ENCODE data around the gene FKBP4. TPM values are rescaled to one million over a fixed set of nuclear protein-coding genes. Genes with fewer than 3 reads are reported as not detected.

The FKBP4 gene
- total RNA-seq, 1 experiment from 2014 or later, result 122 TPM

GRCh38 chr12:2803635-2804392 lies 9.0 kb downstream of the FKBP4 start:
- DNase-seq, result no peak
- H3K9me3 Mint-ChIP-seq (ENCODE audit: low read depth, unreplicated experiment), result no peaks in the 10 kb centered on the region
- H3K4me1 Mint-ChIP-seq (ENCODE audit: low read depth, unreplicated experiment), result peaks cover 8% of the 10 kb centered on the region
- H3K27me3 Mint-ChIP-seq (ENCODE audit: unreplicated experiment), result no peaks in the 10 kb centered on the region
- intact Hi-C loops (cut with micrococcal nuclease; ENCODE audit: unreplicated experiment), result no loop called here
- H3K4me3 Mint-ChIP-seq (ENCODE audit: low read depth, unreplicated experiment), result no peak overlapping the region
- CTCF ChIA-PET, result no interaction called here
- no peak for TF ChIP-seq CTCF (IDR thresholded peaks at IDR 0.05; ENCODE audit: unreplicated experiment)
- peaks cover 72% of the 10 kb centered on the region for H3K36me3 Mint-ChIP-seq (ENCODE audit: insufficient read depth, unreplicated experiment)
- BruUV-seq (replicated peaks), result TSS peak; percentile 32
- H3K27ac Mint-ChIP-seq (ENCODE audit: unreplicated experiment), result no peak overlapping the region

- Mint-ChIP-seq H3K4me1 (ENCODE audit: low read depth, unreplicated experiment) (peaks cover 8% of the 10 kb centered on the region), H3K27ac (ENCODE audit: unreplicated experiment) (no peak overlapping the region), H3K4me3 (ENCODE audit: low read depth, unreplicated experiment) (no peak overlapping the region), H3K27me3 (ENCODE audit: unreplicated experiment) (no peaks in the 10 kb centered on the region), H3K36me3 (ENCODE audit: insufficient read depth, unreplicated experiment) (peaks cover 66% of the 10 kb centered on the region), H3K9me3 (ENCODE audit: low read depth, unreplicated experiment) (no peaks in the 10 kb centered on the region)
- no TSS peak for BruUV-seq (replicated peaks)
- intact Hi-C loops (cut with micrococcal nuclease; ENCODE audit: unreplicated experiment), result no loop called here
- DNase-seq, result no peak
- CTCF ChIA-PET, result no interaction called here
- TF ChIP-seq CTCF (IDR thresholded peaks at IDR 0.05; ENCODE audit: unreplicated experiment), result no peak
Observed at GRCh38 chr12:2804393-2805142, 9.8 kb downstream of the FKBP4 start.

GRCh38 chr12:2805143-2805520 lies 10.4 kb downstream of the FKBP4 start:
- BruUV-seq (replicated peaks), result no TSS peak
- no peaks in the 10 kb centered on the region for H3K27me3 Mint-ChIP-seq (ENCODE audit: unreplicated experiment)
- peaks cover 60% of the 10 kb centered on the region for H3K36me3 Mint-ChIP-seq (ENCODE audit: insufficient read depth, unreplicated experiment)
- peaks cover 8% of the 10 kb centered on the region for H3K4me1 Mint-ChIP-seq (ENCODE audit: low read depth, unreplicated experiment)
- TF ChIP-seq CTCF (IDR thresholded peaks at IDR 0.05; ENCODE audit: unreplicated experiment), result no peak
- no peak for DNase-seq
- H3K4me3 Mint-ChIP-seq (ENCODE audit: low read depth, unreplicated experiment), result no peak overlapping the region
- CTCF ChIA-PET, result no interaction called here
- H3K27ac Mint-ChIP-seq (ENCODE audit: unreplicated experiment), result no peak overlapping the region
- intact Hi-C loops (cut with micrococcal nuclease; ENCODE audit: unreplicated experiment), result no loop called here
- no peaks in the 10 kb centered on the region for H3K9me3 Mint-ChIP-seq (ENCODE audit: low read depth, unreplicated experiment)

- Mint-ChIP-seq H3K9me3 (ENCODE audit: low read depth, unreplicated experiment) (no peaks in the 10 kb centered on the region), H3K4me1 (ENCODE audit: low read depth, unreplicated experiment) (no peaks in the 10 kb centered on the region), H3K27me3 (ENCODE audit: unreplicated experiment) (no peaks in the 10 kb centered on the region), H3K4me3 (ENCODE audit: low read depth, unreplicated experiment) (no peak overlapping the region), H3K36me3 (ENCODE audit: insufficient read depth, unreplicated experiment) (peaks cover 60% of the 10 kb centered on the region), H3K27ac (ENCODE audit: unreplicated experiment) (no peak overlapping the region)
- intact Hi-C loops (cut with micrococcal nuclease; ENCODE audit: unreplicated experiment), result no loop called here
- DNase-seq, result no peak
- no TSS peak for BruUV-seq (replicated peaks)
- CTCF ChIA-PET, result interaction anchor here (0.6 kb wide), 1 partner anchor 590 kb away, joined by 3 read pairs; no protein-coding TSS in a partner anchor
- TF ChIP-seq CTCF (IDR thresholded peaks at IDR 0.05; ENCODE audit: unreplicated experiment), result no peak
Observed at GRCh38 chr12:2806700-2807099, 11.9 kb downstream of the FKBP4 start.
